Measurements from ENCODE around the gene HARBI1.
A peak's percentile ranks its signal among the peaks of the same experiment; 100 is the strongest.

Gene HARBI1

GRCh38 chr11:46553814-46554212 is 63.2 kb downstream of the HARBI1 start:
- DNase-seq (ENCODE audit: low spot score) = peak; percentile 77

All from RKO (cell line).